BJ (cell line): ENCODE measurements around the gene GPER1. TPM values are rescaled to one million over a fixed set of nuclear protein-coding genes. Genes with fewer than 3 reads are reported as not detected.

Source experiments
- CTCF ChIA-PET: fragments of 350-600 bp; formaldehyde crosslinking; extraction: SDS; loops from one replicate; lab custom pipeline; 2021; ENCODE audit warnings: antibody characterized with exemption, inconsistent platforms; lab: Yijun Ruan, JAX
- POLR2A ChIA-PET: fragments of 300-600 bp; sonication (Branson Sonifier 250); formaldehyde crosslinking; extraction: SDS; loops from one replicate; lab custom pipeline; 2021; ENCODE audit warnings: antibody characterized with exemption; lab: Charles Lee
- DNase-seq: peaks from one replicate; pipeline ENCODE4 v3.0.0-alpha.2; 2011; ENCODE audit warnings: low read depth
- H3K27me3 ChIP-seq: 2 replicates; pipeline ENCODE4 v1.6.0; 2011; ENCODE audit warnings: low read length; ENCODE audit not compliant: control insufficient read depth, insufficient read depth
- H3K36me3 ChIP-seq: 2 replicates; pipeline ENCODE4 v1.5.1; 2011; ENCODE audit warnings: low read length; ENCODE audit not compliant: control insufficient read depth, insufficient read depth
- H3K4me3 ChIP-seq: 2 replicates; pipeline ENCODE4 v1.5.1; 2011; ENCODE audit warnings: low read depth, mild to moderate bottlenecking, control low read depth, low read length
- CTCF ChIP-seq: IDR thresholded peaks from 2 replicates; pipeline ENCODE4 v1.5.1; 2011; ENCODE audit warnings: low read depth, mild to moderate bottlenecking, control low read depth, inconsistent platforms, low read length, moderate library complexity; ENCODE audit not compliant: insufficient read depth
- polyA plus RNA-seq: library from polyadenylated mRNA; depleted of rRNA; stranded (reverse); fragments of >200 nt; gene quantifications from 2 replicates; pipeline ENCODE4 v1.2.3, GENCODE V29; 2011

Gene GPER1
- polyA plus RNA-seq, 1 experiment = 3.1 TPM

- no peaks in the 10 kb centered on the region for H3K27me3 ChIP-seq
- ChIA-PET CTCF (interaction anchor here (0.6 to 3.3 kb wide), 4 partner anchors 8 to 110 kb away, joined by 3 to 11 read pairs (median 6); no protein-coding TSS in a partner anchor), POLR2A (no interaction called here)
- H3K4me3 ChIP-seq = no peak overlapping the region
- H3K36me3 ChIP-seq = no peaks in the 10 kb centered on the region
- no peak for TF ChIP-seq CTCF
- no peak for DNase-seq
Measured at GRCh38 chr7:1081336-1081735, 6.6 kb upstream of the GPER1 start.

GRCh38 chr7:1081931-1082401 is 5.9 kb upstream of the GPER1 start:
- Histone ChIP-seq H3K4me3 (no peak overlapping the region), H3K36me3 (no peaks in the 10 kb centered on the region), H3K27me3 (no peaks in the 10 kb centered on the region)
- CTCF ChIA-PET = interaction anchor here (1.1 to 3.3 kb wide), 2 partner anchors 16 to 89 kb away, joined by 7 to 11 read pairs; no protein-coding TSS in a partner anchor
- DNase-seq = no peak
- POLR2A ChIA-PET = no interaction called here
- TF ChIP-seq CTCF = no peak

GRCh38 chr7:1083729-1084657 is 3.9 kb upstream of the GPER1 start:
- CTCF ChIA-PET = interaction anchor here (0.8 to 5.7 kb wide), 4 partner anchors 18 to 93 kb away, joined by 3 to 42 read pairs (median 12); no protein-coding TSS in a partner anchor
- Histone ChIP-seq H3K4me3 (no peak overlapping the region), H3K27me3 (no peaks in the 10 kb centered on the region), H3K36me3 (no peaks in the 10 kb centered on the region)
- POLR2A ChIA-PET = no interaction called here
- DNase-seq = no peak
- TF ChIP-seq CTCF = no peak

- Histone ChIP-seq H3K27me3 (no peaks in the 10 kb centered on the region), H3K36me3 (no peaks in the 10 kb centered on the region), H3K4me3 (no peak overlapping the region)
- ChIA-PET CTCF (interaction anchor here (2.4 to 5.7 kb wide), 3 partner anchors 19 to 91 kb away, joined by 12 to 42 read pairs (median 27); no protein-coding TSS in a partner anchor), POLR2A (no interaction called here)
- no peak for TF ChIP-seq CTCF
- DNase-seq = no peak
Measured at GRCh38 chr7:1085266-1085665, 2.6 kb upstream of the GPER1 start.

- POLR2A ChIA-PET = no interaction called here
- no peak for DNase-seq
- TF ChIP-seq CTCF = no peak
- no peaks in the 10 kb centered on the region for H3K27me3 ChIP-seq
- CTCF ChIA-PET = interaction anchor here (0.6 to 5.7 kb wide), 23 partner anchors 9 to 98 kb away, joined by 3 to 42 read pairs (median 4); a partner anchor contains a TSS
- H3K4me3 ChIP-seq = no peak overlapping the region
- H3K36me3 ChIP-seq = no peaks in the 10 kb centered on the region
Measured at GRCh38 chr7:1085910-1086421, 1.9 kb upstream of the GPER1 start.
